ENCODE measurements around the gene ATP11A. TPM values are rescaled to one million over a fixed set of nuclear protein-coding genes. Genes with fewer than 3 reads are reported as not detected.

Gene ATP11A
- total RNA-seq, 1 donor from 2014 or later, result 109 TPM

GRCh38 chr13:112759827-112760226 is 70.0 kb downstream of the ATP11A start:
- Mint-ChIP-seq H3K9me3 (ENCODE audit: low read depth) (peaks cover 3% of the 10 kb centered on the region), H3K4me3 (ENCODE audit: low read depth) (no peak overlapping the region), H3K4me1 (ENCODE audit: low read depth) (peaks cover 34% of the 10 kb centered on the region), H3K27me3 (no peaks in the 10 kb centered on the region), H3K36me3 (ENCODE audit: insufficient read depth) (peaks cover 21% of the 10 kb centered on the region), H3K27ac (no peak overlapping the region)
- TF ChIP-seq CTCF (IDR thresholded peaks at IDR 0.05; ENCODE audit: unreplicated experiment), result no peak
- no peak for DNase-seq (ENCODE audit: low spot score, unreplicated experiment)

DNA sequence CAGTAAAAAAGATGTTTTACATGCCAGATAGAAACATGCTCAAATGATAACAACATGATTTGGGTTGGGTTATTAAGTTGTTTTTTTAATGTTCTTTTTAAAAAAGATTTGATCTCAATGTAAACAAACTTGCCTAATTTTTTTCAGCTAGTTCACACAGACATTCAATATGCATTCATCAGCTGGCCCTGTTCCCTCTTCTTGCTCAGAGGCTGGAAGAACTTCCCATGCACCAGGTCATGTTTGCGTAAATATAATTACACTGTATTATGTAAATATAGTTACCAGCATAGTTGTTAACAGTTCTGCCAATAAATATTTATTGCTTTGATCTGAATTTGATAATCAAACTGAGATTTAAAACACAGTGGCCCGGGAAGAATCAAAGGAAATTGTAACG is 70.6 kb downstream of the ATP11A start:
- TF ChIP-seq CTCF (IDR thresholded peaks at IDR 0.05; ENCODE audit: unreplicated experiment), result no peak
- peaks cover 3% of the 10 kb centered on the region for H3K9me3 Mint-ChIP-seq (ENCODE audit: low read depth)
- DNase-seq (ENCODE audit: low spot score, unreplicated experiment), result no peak
- H3K4me3 Mint-ChIP-seq (ENCODE audit: low read depth), result no peak overlapping the region
- no peaks in the 10 kb centered on the region for H3K27me3 Mint-ChIP-seq
- peaks cover 18% of the 10 kb centered on the region for H3K36me3 Mint-ChIP-seq (ENCODE audit: insufficient read depth)
- H3K4me1 Mint-ChIP-seq (ENCODE audit: low read depth), result peaks cover 34% of the 10 kb centered on the region
- no peak overlapping the region for H3K27ac Mint-ChIP-seq

- Mint-ChIP-seq H3K27ac (no peak overlapping the region), H3K4me3 (ENCODE audit: low read depth) (no peak overlapping the region)
These were observed 71.1 kb downstream of the ATP11A start for GRCh38 chr13:112760931-112761330.

DNA sequence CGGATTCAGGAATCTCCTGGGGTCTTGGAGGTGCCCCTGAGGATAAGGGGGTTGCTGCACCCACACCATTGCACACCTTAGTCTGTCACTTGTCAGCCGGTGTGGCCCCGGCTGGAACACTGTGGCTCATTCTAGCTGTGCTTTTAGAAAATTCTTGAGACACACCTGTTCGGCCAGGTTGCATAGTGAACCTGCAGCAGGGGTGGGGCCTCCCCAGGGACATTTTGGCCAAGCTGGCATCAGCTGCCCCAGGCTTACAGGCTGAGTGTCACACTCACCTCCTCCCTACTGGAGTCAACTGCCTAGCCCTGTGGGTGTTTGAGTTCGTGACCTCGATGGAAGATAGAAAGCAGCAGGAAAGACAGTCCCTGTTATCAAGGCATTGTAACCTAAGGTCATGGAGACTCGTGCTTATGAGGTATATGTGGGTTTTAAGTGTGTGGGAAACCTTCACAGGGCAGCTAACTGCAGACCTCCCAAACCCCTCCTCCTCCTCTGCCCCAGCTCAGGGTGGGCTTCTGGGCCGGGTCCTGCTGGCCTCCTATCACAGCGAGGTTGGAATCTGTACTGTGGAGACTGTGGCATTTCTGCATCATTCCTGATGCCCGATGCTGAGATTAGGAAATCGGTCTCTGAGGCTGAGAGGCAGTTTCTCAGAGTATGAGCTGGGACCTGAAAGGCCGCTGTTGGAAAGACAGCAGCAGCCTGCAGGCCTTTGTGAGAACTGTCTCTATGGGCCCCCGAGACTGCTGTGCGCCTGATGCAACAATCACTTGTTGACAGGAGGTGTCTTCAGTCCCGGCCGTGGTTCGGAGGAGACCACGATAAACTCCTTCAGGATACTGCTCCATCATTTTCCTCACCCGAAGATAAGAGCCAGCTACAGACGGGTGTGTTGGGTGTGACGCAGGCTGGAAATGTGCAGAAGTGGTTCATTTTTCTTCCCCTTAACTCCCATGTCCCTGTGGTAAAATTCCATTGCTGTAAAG is 72.2 kb downstream of the ATP11A start:
- no peak overlapping the region for H3K4me3 Mint-ChIP-seq (ENCODE audit: low read depth)
- H3K27me3 Mint-ChIP-seq, result no peaks in the 10 kb centered on the region
- DNase-seq (ENCODE audit: low spot score, unreplicated experiment), result no peak
- no peak for TF ChIP-seq CTCF (IDR thresholded peaks at IDR 0.05; ENCODE audit: unreplicated experiment)
- H3K9me3 Mint-ChIP-seq (ENCODE audit: low read depth), result peaks cover 6% of the 10 kb centered on the region
- no peak overlapping the region for H3K27ac Mint-ChIP-seq
- peaks cover 23% of the 10 kb centered on the region for H3K36me3 Mint-ChIP-seq (ENCODE audit: insufficient read depth)
- H3K4me1 Mint-ChIP-seq (ENCODE audit: low read depth), result peaks cover 33% of the 10 kb centered on the region

More at GRCh38 chr13:112760931-112761330, 71.1 kb downstream of the ATP11A start:
- Mint-ChIP-seq H3K27me3 (no peaks in the 10 kb centered on the region), H3K9me3 (ENCODE audit: low read depth) (peaks cover 5% of the 10 kb centered on the region), H3K4me1 (ENCODE audit: low read depth) (peaks cover 34% of the 10 kb centered on the region), H3K36me3 (ENCODE audit: insufficient read depth) (peaks cover 22% of the 10 kb centered on the region)
- no peak for DNase-seq (ENCODE audit: low spot score, unreplicated experiment)
- no peak for TF ChIP-seq CTCF (IDR thresholded peaks at IDR 0.05; ENCODE audit: unreplicated experiment)

DNA sequence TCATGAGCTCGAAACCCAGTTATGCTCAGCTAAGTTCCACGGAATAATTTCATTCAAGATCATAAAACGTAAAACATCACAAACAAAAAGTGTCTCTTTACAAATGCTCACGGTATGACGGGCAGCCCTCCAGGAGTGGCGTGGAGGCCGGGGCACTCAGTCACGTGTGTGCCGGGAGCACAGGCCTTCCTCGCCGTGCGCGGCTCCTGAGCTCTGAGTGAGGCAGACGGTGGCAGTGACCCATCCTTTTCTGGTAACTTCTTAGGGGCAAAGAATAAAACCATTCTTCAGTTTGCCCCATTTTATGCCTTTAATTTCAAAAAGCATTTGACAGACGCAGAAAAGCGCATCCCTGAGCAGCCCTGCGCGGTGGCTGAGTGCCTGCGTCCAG is 72.8 kb downstream of the ATP11A start:
- no peak for DNase-seq (ENCODE audit: low spot score, unreplicated experiment)
- no peak overlapping the region for H3K4me3 Mint-ChIP-seq (ENCODE audit: low read depth)
- H3K9me3 Mint-ChIP-seq (ENCODE audit: low read depth), result peaks cover 6% of the 10 kb centered on the region
- peaks cover 21% of the 10 kb centered on the region for H3K36me3 Mint-ChIP-seq (ENCODE audit: insufficient read depth)
- peaks cover 27% of the 10 kb centered on the region for H3K4me1 Mint-ChIP-seq (ENCODE audit: low read depth)
- no peaks in the 10 kb centered on the region for H3K27me3 Mint-ChIP-seq
- no peak for TF ChIP-seq CTCF (IDR thresholded peaks at IDR 0.05; ENCODE audit: unreplicated experiment)
- no peak overlapping the region for H3K27ac Mint-ChIP-seq
